Progenitor cell of endocrine pancreas (in vitro differentiated cells): ENCODE measurements around the gene RAB3GAP2. TPM values are rescaled to one million over a fixed set of nuclear protein-coding genes. Genes with fewer than 3 reads are reported as not detected.
"Not testable (repeated sequence)": the region's sequence is repeated elsewhere in the genome, so short reads cannot be mapped to it uniquely, and the experiment has no call there.

Experiments used
- DNase-seq: peaks from one replicate; pipeline ENCODE4 v3.0.0; 2021; ENCODE audit warnings: low spot score; ENCODE audit not compliant: unreplicated experiment
- H3K27ac Mint-ChIP-seq: 2 replicates; pipeline ENCODE4 v1.8.0; 2021; ENCODE audit warnings: mild to moderate bottlenecking, moderate library complexity, mixed read lengths
- H3K27me3 Mint-ChIP-seq: 2 replicates; pipeline ENCODE4 v1.8.0; 2021; ENCODE audit warnings: mixed read lengths
- H3K36me3 Mint-ChIP-seq: 2 replicates; pipeline ENCODE4 v1.8.0; 2022; ENCODE audit warnings: mixed read lengths; ENCODE audit not compliant: insufficient read depth
- H3K4me1 Mint-ChIP-seq: 2 replicates; pipeline ENCODE4 v1.8.0; 2021; ENCODE audit warnings: low read depth, mixed read lengths
- H3K4me3 Mint-ChIP-seq: 2 replicates; pipeline ENCODE4 v1.8.0; 2021; ENCODE audit warnings: low read depth, mild to moderate bottlenecking, moderate library complexity, mixed read lengths
- H3K9me3 Mint-ChIP-seq: 2 replicates; pipeline ENCODE4 v1.8.0; 2021; ENCODE audit warnings: low read depth, mixed read lengths
- CTCF ChIP-seq: fragments of 200-600 bp; sonication (generic); IDR thresholded peaks from one replicate; pipeline ENCODE4 v1.5.0; 2021; ENCODE audit warnings: antibody characterized with exemption, mild to moderate bottlenecking; ENCODE audit not compliant: unreplicated experiment
- total RNA-seq: library from RNA; stranded (reverse); gene quantifications from 2 replicates; pipeline ENCODE4 v1.2.1, GENCODE V29; 2021

RAB3GAP2 gene
- total RNA-seq, 1 donor from 2014 or later = 47.9 TPM

GRCh38 chr1:220222939-220223338 is 49.3 kb downstream of the RAB3GAP2 start:
- no peak for TF ChIP-seq CTCF
- H3K4me3 Mint-ChIP-seq = no peak overlapping the region
- H3K36me3 Mint-ChIP-seq = peaks cover 4% of the 10 kb centered on the region
- no peak overlapping the region for H3K27ac Mint-ChIP-seq
- H3K9me3 Mint-ChIP-seq = no peaks in the 10 kb centered on the region
- no peak for DNase-seq
- peaks cover 6% of the 10 kb centered on the region for H3K4me1 Mint-ChIP-seq
- H3K27me3 Mint-ChIP-seq = no peaks in the 10 kb centered on the region

DNA sequence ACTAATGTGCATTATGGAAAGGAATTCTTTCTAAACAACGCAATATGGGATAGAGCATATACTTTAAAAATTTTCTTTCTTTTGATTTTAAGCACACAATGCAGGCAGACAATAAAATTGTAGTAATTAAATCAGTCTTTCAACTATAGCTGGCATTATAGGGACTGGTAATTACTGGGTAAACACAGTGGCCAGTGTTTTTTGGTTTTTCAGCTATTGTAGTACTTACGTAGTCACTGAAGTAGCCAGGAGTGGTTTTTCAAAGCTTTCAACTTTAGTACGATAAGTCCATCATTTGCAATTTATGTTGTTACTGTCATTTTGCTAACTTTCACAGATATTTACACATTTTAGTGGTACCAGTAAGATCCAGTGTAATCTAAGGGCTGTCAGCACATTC is 50.6 kb downstream of the RAB3GAP2 start:
- peaks cover 6% of the 10 kb centered on the region for H3K4me1 Mint-ChIP-seq
- no peak overlapping the region for H3K4me3 Mint-ChIP-seq
- no peaks in the 10 kb centered on the region for H3K9me3 Mint-ChIP-seq
- no peak overlapping the region for H3K27ac Mint-ChIP-seq
- no peak for TF ChIP-seq CTCF
- H3K36me3 Mint-ChIP-seq = no peaks in the 10 kb centered on the region
- DNase-seq = no peak
- no peaks in the 10 kb centered on the region for H3K27me3 Mint-ChIP-seq

DNA sequence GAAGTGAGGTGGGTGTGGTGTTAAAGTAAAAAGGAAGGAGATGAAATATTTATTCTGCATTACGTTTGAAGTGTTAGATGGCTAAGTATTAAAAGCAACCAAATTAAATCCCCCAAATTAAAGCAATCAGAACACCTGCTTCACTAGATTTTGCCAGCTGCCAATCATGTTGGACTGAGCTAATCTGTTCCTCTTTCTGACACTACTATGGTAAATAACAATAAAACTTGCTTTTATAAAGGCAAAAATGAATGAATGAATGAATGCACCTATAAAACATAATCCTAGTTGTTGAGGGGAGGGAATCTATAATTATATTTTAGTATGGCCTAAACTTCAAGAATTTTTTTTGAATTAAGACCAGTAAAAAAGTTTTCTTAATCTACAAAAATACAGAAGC is 51.0 kb downstream of the RAB3GAP2 start:
- no peaks in the 10 kb centered on the region for H3K27me3 Mint-ChIP-seq
- no peak for TF ChIP-seq CTCF
- DNase-seq = no peak
- peaks cover 6% of the 10 kb centered on the region for H3K4me1 Mint-ChIP-seq
- no peaks in the 10 kb centered on the region for H3K9me3 Mint-ChIP-seq
- no peak overlapping the region for H3K27ac Mint-ChIP-seq
- no peaks in the 10 kb centered on the region for H3K36me3 Mint-ChIP-seq
- no peak overlapping the region for H3K4me3 Mint-ChIP-seq

- H3K27ac Mint-ChIP-seq = peak overlapping the region; percentile 5
- DNase-seq = not testable (repeated sequence)
Observed at GRCh38 chr1:220220699-220221040, 51.6 kb downstream of the RAB3GAP2 start.

GRCh38 chr1:220219865-220220698 is 52.2 kb downstream of the RAB3GAP2 start:
- H3K27me3 Mint-ChIP-seq = no peaks in the 10 kb centered on the region
- DNase-seq = no peak
- peaks cover 3% of the 10 kb centered on the region for H3K4me1 Mint-ChIP-seq
- no peak for TF ChIP-seq CTCF
- H3K36me3 Mint-ChIP-seq = no peaks in the 10 kb centered on the region
- H3K27ac Mint-ChIP-seq = no peak overlapping the region
- H3K4me3 Mint-ChIP-seq = no peak overlapping the region
- no peaks in the 10 kb centered on the region for H3K9me3 Mint-ChIP-seq

More at GRCh38 chr1:220220699-220221040, 51.6 kb downstream of the RAB3GAP2 start:
- H3K9me3 Mint-ChIP-seq, H3K36me3 Mint-ChIP-seq, H3K4me3 Mint-ChIP-seq, H3K4me1 Mint-ChIP-seq, H3K27me3 Mint-ChIP-seq: not testable (repeated sequence)

- Mint-ChIP-seq H3K9me3 (no peaks in the 10 kb centered on the region), H3K27me3 (no peaks in the 10 kb centered on the region), H3K27ac (no peak overlapping the region), H3K4me3 (no peak overlapping the region), H3K36me3 (no peaks in the 10 kb centered on the region), H3K4me1 (peaks cover 1% of the 10 kb centered on the region)
- no peak for TF ChIP-seq CTCF
- no peak for DNase-seq
Observed at GRCh38 chr1:220219136-220219442, 53.2 kb downstream of the RAB3GAP2 start.
